Activated CD4-positive, alpha-beta memory T cell treated with anti-CD3 and anti-CD28 coated beads, Interleukin-2, amount 10 ng/mL, durations not matched to agents 7 days and 5 days (primary cell): ENCODE data around the gene OXSM. TPM values are rescaled to one million over a fixed set of nuclear protein-coding genes. Genes with fewer than 3 reads are reported as not detected.

Source experiments
- CTCF ChIA-PET: fragments of 350-600 bp; sonication (Branson Sonifier 250); formaldehyde crosslinking; loops from one replicate; lab custom pipeline; 2021; ENCODE audit warnings: antibody characterized with exemption, inconsistent platforms; lab: Charles Lee
- POLR2A ChIA-PET: fragments of 350-600 bp; sonication (Branson Sonifier 250); formaldehyde crosslinking; loops from one replicate; lab custom pipeline; 2021; ENCODE audit warnings: antibody characterized with exemption; lab: Charles Lee
- DNase-seq: peaks from one replicate; pipeline ENCODE4 v3.0.0-alpha.2; 2020
- H3K27ac Mint-ChIP-seq: one replicate; pipeline ENCODE4 v1.8.0; 2021; ENCODE audit warnings: mild to moderate bottlenecking, mixed read lengths
- H3K27me3 Mint-ChIP-seq: one replicate; pipeline ENCODE4 v1.8.0; 2021; ENCODE audit warnings: mixed read lengths
- H3K36me3 Mint-ChIP-seq: one replicate; pipeline ENCODE4 v1.8.0; 2021; ENCODE audit warnings: low read depth, mixed read lengths
- H3K4me1 Mint-ChIP-seq: one replicate; pipeline ENCODE4 v1.8.0; 2021; ENCODE audit warnings: mixed read lengths
- H3K4me3 Mint-ChIP-seq: one replicate; pipeline ENCODE4 v1.8.0; 2021; ENCODE audit warnings: mild to moderate bottlenecking, mixed read lengths
- H3K9me3 Mint-ChIP-seq: one replicate; pipeline ENCODE4 v1.8.0; 2021; ENCODE audit warnings: mixed read lengths
- total RNA-seq, 2 experiments: library from RNA; stranded (reverse); gene quantifications; one replicate each; pipeline ENCODE4 v1.2.3, GENCODE V29; 2021

Gene OXSM
- total RNA-seq, 2 experiments from 2014 or later = 13.2 to 14.3 TPM

GRCh38 chr3:25782636-25782937 lies 7.3 kb upstream of the OXSM start:
- ChIA-PET CTCF (interaction anchor here (1.2 kb wide), 1 partner anchor 119 kb away, joined by 4 read pairs; no protein-coding TSS in a partner anchor), POLR2A (interaction anchor here (0.7 to 1.8 kb wide), 11 partner anchors 8 to 1866 kb away, joined by 3 to 11 read pairs (median 5); partner anchors contain the start of genes NKIRAS1 and RPL15)
- H3K27ac Mint-ChIP-seq = peak overlapping the region; percentile 81
- H3K4me1 Mint-ChIP-seq = peaks cover 47% of the 10 kb centered on the region
- H3K27me3 Mint-ChIP-seq = peaks cover 3% of the 10 kb centered on the region
- peaks cover 19% of the 10 kb centered on the region for H3K36me3 Mint-ChIP-seq
- H3K9me3 Mint-ChIP-seq = no peaks in the 10 kb centered on the region
- DNase-seq = no peak
- H3K4me3 Mint-ChIP-seq = peak overlapping the region; percentile 85

- ChIA-PET POLR2A (interaction anchor here (0.6 to 1.8 kb wide), 14 partner anchors 8 to 1866 kb away, joined by 3 to 11 read pairs (median 4); partner anchors contain the start of genes NKIRAS1 and RPL15), CTCF (interaction anchor here (0.8 to 1.3 kb wide), 4 partner anchors 116 to 135 kb away, joined by 3 to 5 read pairs (median 4); no protein-coding TSS in a partner anchor)
- H3K27ac Mint-ChIP-seq = peak within 1 kb of the TSS; percentile 81
- peaks cover 18% of the 10 kb centered on the region for H3K36me3 Mint-ChIP-seq
- H3K4me1 Mint-ChIP-seq = peaks cover 49% of the 10 kb centered on the region
- peak within 1 kb of the TSS; percentile 85 for H3K4me3 Mint-ChIP-seq
- peaks cover 3% of the 10 kb centered on the region for H3K27me3 Mint-ChIP-seq
- H3K9me3 Mint-ChIP-seq = no peaks in the 10 kb centered on the region
- DNase-seq = peak; percentile 86
Observed at GRCh38 chr3:25782938-25783660, 6.8 kb upstream of the OXSM start, which contains the start of gene NGLY1. Gene NGLY1, minus strand, starts transcription at chr3:25783443. Its CDS starts 53 bp downstream, at chr3:25783390.

GRCh38 chr3:25783661-25784512 lies 6.0 kb upstream of the OXSM start:
- CTCF ChIA-PET = interaction anchor here (0.8 to 1.3 kb wide), 4 partner anchors 116 to 135 kb away, joined by 3 to 5 read pairs (median 4); no protein-coding TSS in a partner anchor

GRCh38 chr3:25784971-25785370 lies 4.9 kb upstream of the OXSM start:
- Mint-ChIP-seq H3K27ac (no peak overlapping the region), H3K9me3 (no peaks in the 10 kb centered on the region), H3K27me3 (peaks cover 3% of the 10 kb centered on the region), H3K4me1 (peaks cover 57% of the 10 kb centered on the region), H3K4me3 (peak overlapping the region; percentile 81), H3K36me3 (peaks cover 17% of the 10 kb centered on the region)
- CTCF ChIA-PET = interaction anchor here (1.5 kb wide), 1 partner anchor 137 kb away, joined by 3 read pairs; no protein-coding TSS in a partner anchor
- POLR2A ChIA-PET = no interaction called here
- no peak for DNase-seq

More at GRCh38 chr3:25783661-25784512, 6.0 kb upstream of the OXSM start:
- peaks cover 51% of the 10 kb centered on the region for H3K4me1 Mint-ChIP-seq
- H3K36me3 Mint-ChIP-seq = peaks cover 14% of the 10 kb centered on the region
- DNase-seq = no peak
- POLR2A ChIA-PET = interaction anchor here (0.6 to 1.8 kb wide), 13 partner anchors 9 to 134 kb away, joined by 3 to 11 read pairs (median 4); no protein-coding TSS in a partner anchor
- H3K9me3 Mint-ChIP-seq = no peaks in the 10 kb centered on the region
- peaks cover 3% of the 10 kb centered on the region for H3K27me3 Mint-ChIP-seq
- peak overlapping the region; percentile 81 for H3K4me3 Mint-ChIP-seq
- H3K27ac Mint-ChIP-seq = peak overlapping the region; percentile 78

- H3K9me3 Mint-ChIP-seq = no peaks in the 10 kb centered on the region
- ChIA-PET POLR2A (interaction anchor here (0.9 kb wide), 1 partner anchor 120 kb away, joined by 3 read pairs; no protein-coding TSS in a partner anchor), CTCF (interaction anchor here (1.5 kb wide), 1 partner anchor 138 kb away, joined by 3 read pairs; no protein-coding TSS in a partner anchor)
- H3K4me1 Mint-ChIP-seq = peaks cover 58% of the 10 kb centered on the region
- H3K4me3 Mint-ChIP-seq = no peak overlapping the region
- peaks cover 14% of the 10 kb centered on the region for H3K36me3 Mint-ChIP-seq
- peaks cover 3% of the 10 kb centered on the region for H3K27me3 Mint-ChIP-seq
- DNase-seq = no peak
- no peak overlapping the region for H3K27ac Mint-ChIP-seq
Observed at GRCh38 chr3:25785826-25786225, 4.1 kb upstream of the OXSM start.

GRCh38 chr3:25787689-25788088 lies 2.2 kb upstream of the OXSM start:
- Mint-ChIP-seq H3K36me3 (peaks cover 24% of the 10 kb centered on the region), H3K27ac (no peak overlapping the region), H3K4me3 (peak overlapping the region; percentile 22)

GRCh38 chr3:25789209-25789595 lies 688 bp upstream of the OXSM start:
- H3K9me3 Mint-ChIP-seq = no peaks in the 10 kb centered on the region
- POLR2A ChIA-PET = interaction anchor here (0.7 to 2.5 kb wide), 5 partner anchors 8 to 1872 kb away, joined by 3 to 9 read pairs (median 3); partner anchors contain the start of genes NKIRAS1 and RPL15

More at GRCh38 chr3:25787689-25788088, 2.2 kb upstream of the OXSM start:
- ChIA-PET POLR2A (no interaction called here), CTCF (no interaction called here)
- no peak for DNase-seq
- Mint-ChIP-seq H3K9me3 (no peaks in the 10 kb centered on the region), H3K4me1 (peaks cover 57% of the 10 kb centered on the region), H3K27me3 (peaks cover 3% of the 10 kb centered on the region)

GRCh38 chr3:25801786-25802185 lies 11.9 kb downstream of the OXSM start:
- H3K4me3 Mint-ChIP-seq = no peak overlapping the region
- H3K4me1 Mint-ChIP-seq = no peaks in the 10 kb centered on the region
- ChIA-PET POLR2A (interaction anchor here (1.1 kb wide), 1 partner anchor 19 kb away, joined by 3 read pairs; the partner anchor contains the start of gene NGLY1), CTCF (interaction anchor here (2.3 kb wide), 1 partner anchor 56 kb away, joined by 4 read pairs; no protein-coding TSS in a partner anchor)
- DNase-seq = no peak
- no peaks in the 10 kb centered on the region for H3K36me3 Mint-ChIP-seq
- H3K9me3 Mint-ChIP-seq = no peaks in the 10 kb centered on the region
- no peaks in the 10 kb centered on the region for H3K27me3 Mint-ChIP-seq
- H3K27ac Mint-ChIP-seq = no peak overlapping the region

More at GRCh38 chr3:25789209-25789595, 688 bp upstream of the OXSM start:
- Mint-ChIP-seq H3K36me3 (peaks cover 27% of the 10 kb centered on the region), H3K27me3 (peaks cover 3% of the 10 kb centered on the region), H3K27ac (peak overlapping the region; percentile 90), H3K4me1 (peaks cover 55% of the 10 kb centered on the region), H3K4me3 (peak overlapping the region; percentile 99)
- CTCF ChIA-PET = interaction anchor here (0.7 to 2.0 kb wide), 4 partner anchors 8 to 141 kb away, joined by 3 to 9 read pairs (median 4); no protein-coding TSS in a partner anchor
- no peak for DNase-seq

- no peaks in the 10 kb centered on the region for H3K36me3 Mint-ChIP-seq
- H3K27ac Mint-ChIP-seq = no peak overlapping the region
- no peaks in the 10 kb centered on the region for H3K4me1 Mint-ChIP-seq
- ChIA-PET CTCF (interaction anchor here (2.3 kb wide), 1 partner anchor 54 kb away, joined by 4 read pairs; no protein-coding TSS in a partner anchor), POLR2A (no interaction called here)
- no peak for DNase-seq
- no peaks in the 10 kb centered on the region for H3K27me3 Mint-ChIP-seq
- no peaks in the 10 kb centered on the region for H3K9me3 Mint-ChIP-seq
- H3K4me3 Mint-ChIP-seq = no peak overlapping the region
Observed at GRCh38 chr3:25803833-25804232, 13.9 kb downstream of the OXSM start.

- H3K4me1 Mint-ChIP-seq = no peaks in the 10 kb centered on the region
- H3K27me3 Mint-ChIP-seq = no peaks in the 10 kb centered on the region
- ChIA-PET CTCF (no interaction called here), POLR2A (no interaction called here)
- no peaks in the 10 kb centered on the region for H3K9me3 Mint-ChIP-seq
- H3K27ac Mint-ChIP-seq = no peak overlapping the region
- no peak overlapping the region for H3K4me3 Mint-ChIP-seq
- no peaks in the 10 kb centered on the region for H3K36me3 Mint-ChIP-seq
- DNase-seq = no peak
Observed at GRCh38 chr3:25804676-25805075, 14.8 kb downstream of the OXSM start.

- H3K27ac Mint-ChIP-seq = no peak overlapping the region
- H3K36me3 Mint-ChIP-seq = no peaks in the 10 kb centered on the region
- POLR2A ChIA-PET = no interaction called here
Observed at GRCh38 chr3:25812644-25813043, 22.8 kb downstream of the OXSM start.

GRCh38 chr3:25817107-25817506 lies 27.2 kb downstream of the OXSM start:
- Mint-ChIP-seq H3K4me3 (no peak overlapping the region), H3K27ac (no peak overlapping the region), H3K27me3 (peaks cover 5% of the 10 kb centered on the region), H3K36me3 (no peaks in the 10 kb centered on the region), H3K4me1 (peaks cover 3% of the 10 kb centered on the region), H3K9me3 (no peaks in the 10 kb centered on the region)
- ChIA-PET CTCF (interaction anchor here (1.0 kb wide), 1 partner anchor 169 kb away, joined by 4 read pairs; no protein-coding TSS in a partner anchor), POLR2A (interaction anchor here (1.3 kb wide), 1 partner anchor 33 kb away, joined by 3 read pairs; no protein-coding TSS in a partner anchor)
- DNase-seq = no peak

More at GRCh38 chr3:25812644-25813043, 22.8 kb downstream of the OXSM start:
- no peak for DNase-seq
- H3K4me3 Mint-ChIP-seq = no peak overlapping the region
- peaks cover 3% of the 10 kb centered on the region for H3K4me1 Mint-ChIP-seq
- H3K9me3 Mint-ChIP-seq = no peaks in the 10 kb centered on the region
- peaks cover 6% of the 10 kb centered on the region for H3K27me3 Mint-ChIP-seq
- CTCF ChIA-PET = no interaction called here
